Measurements from ENCODE around the gene B3GNT7. TPM values are rescaled to one million over a fixed set of nuclear protein-coding genes. Genes with fewer than 3 reads are reported as not detected.

Gene B3GNT7
- total RNA-seq, 1 experiment from 2014 or later, result 6.1 TPM

DNA sequence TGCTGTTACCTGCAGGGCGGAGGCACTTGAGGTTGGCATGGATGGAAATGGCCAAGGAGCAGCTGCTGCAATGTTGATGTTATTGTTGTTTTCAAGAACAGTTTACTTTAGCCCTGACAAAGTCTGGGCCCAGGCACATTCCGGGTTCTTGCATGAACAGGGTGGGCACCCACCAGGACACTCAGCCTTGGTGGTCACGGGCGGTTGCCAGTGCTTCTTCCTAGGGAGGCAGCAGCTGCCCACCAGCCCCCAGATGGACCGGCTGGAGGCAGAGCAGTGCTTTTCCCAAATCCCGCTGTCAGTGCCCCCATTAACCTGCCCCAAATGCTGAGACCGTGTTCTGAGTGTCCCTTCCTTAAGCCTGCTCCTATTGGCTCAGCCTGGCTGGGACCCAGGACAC lies 38.5 kb upstream of the B3GNT7 start:
- H3K36me3 ChIP-seq (ENCODE audit: control insufficient read depth in 1 of 2, insufficient read depth in 2 of 2, low read length in 2 of 2), result no peaks in the 10 kb centered on the region
- ATAC-seq (no peak), DNase-seq (ENCODE audit: low read depth, low spot score) (no peak)
- BruUV-seq (replicated peaks), result no TSS peak
- H3K79me2 ChIP-seq (ENCODE audit: insufficient read depth, low read length), result no peaks in the 10 kb centered on the region
- no peak overlapping the region for H3K4me2 ChIP-seq (ENCODE audit: low read length)
- H3K4me1 ChIP-seq (ENCODE audit: control insufficient read depth in 1 of 2, insufficient read depth in 2 of 2, low read length in 2 of 2), result no peaks in the 10 kb centered on the region
- no peaks in the 10 kb centered on the region for H3K9me3 ChIP-seq (ENCODE audit: control insufficient read depth in 1 of 2, insufficient read depth in 1 of 2, low read depth in 1 of 2, low read length in 2 of 2)
- no peak overlapping the region for H3K27ac ChIP-seq (ENCODE audit: low read depth, low read length)
- ChIA-PET CTCF (no interaction called here), RAD21 (ENCODE audit: low non-redundant PET in 1 of 2, low total read pairs in 2 of 2, uncharacterized antibody in 2 of 2, unreplicated experiment in 2 of 2) (no interaction called here), POLR2A (no interaction called here)
- no peak overlapping the region for H3K4me3 ChIP-seq (replicated peaks in 1 of 2; ENCODE audit: low read depth in 1 of 2, low read length in 2 of 2)
- H3K9me2 ChIP-seq (ENCODE audit: insufficient read depth), result no peaks in the 10 kb centered on the region
- no peaks in the 10 kb centered on the region for H4K20me1 ChIP-seq (ENCODE audit: insufficient read depth)
- no peak for TF ChIP-seq YY1 (IDR thresholded peaks at IDR 0.05; ENCODE audit: extremely low read depth, insufficient replicate concordance, low read depth, low read length)
- TF ChIP-seq ELF1 (IDR thresholded peaks at IDR 0.05; ENCODE audit: borderline replicate concordance, low read depth), result no peak
- no peak for TF ChIP-seq EZH2 (IDR thresholded peaks at IDR 0.05)
- TF ChIP-seq EZH2phosphoT487 (IDR thresholded peaks at IDR 0.05; ENCODE audit: borderline replicate concordance), result no peak
- TF ChIP-seq FOSL1 (IDR thresholded peaks at IDR 0.05; ENCODE audit: low read depth), result no peak
- TF ChIP-seq CTCF (IDR thresholded peaks at IDR 0.05 in 2 of 3, conservative IDR thresholded peaks at IDR 0.05 in 1 of 3; ENCODE audit: borderline replicate concordance in 1 of 3, insufficient read depth in 1 of 3, low read depth in 2 of 3, low read length in 2 of 3), result no peak
- TF ChIP-seq, protein P1, sequence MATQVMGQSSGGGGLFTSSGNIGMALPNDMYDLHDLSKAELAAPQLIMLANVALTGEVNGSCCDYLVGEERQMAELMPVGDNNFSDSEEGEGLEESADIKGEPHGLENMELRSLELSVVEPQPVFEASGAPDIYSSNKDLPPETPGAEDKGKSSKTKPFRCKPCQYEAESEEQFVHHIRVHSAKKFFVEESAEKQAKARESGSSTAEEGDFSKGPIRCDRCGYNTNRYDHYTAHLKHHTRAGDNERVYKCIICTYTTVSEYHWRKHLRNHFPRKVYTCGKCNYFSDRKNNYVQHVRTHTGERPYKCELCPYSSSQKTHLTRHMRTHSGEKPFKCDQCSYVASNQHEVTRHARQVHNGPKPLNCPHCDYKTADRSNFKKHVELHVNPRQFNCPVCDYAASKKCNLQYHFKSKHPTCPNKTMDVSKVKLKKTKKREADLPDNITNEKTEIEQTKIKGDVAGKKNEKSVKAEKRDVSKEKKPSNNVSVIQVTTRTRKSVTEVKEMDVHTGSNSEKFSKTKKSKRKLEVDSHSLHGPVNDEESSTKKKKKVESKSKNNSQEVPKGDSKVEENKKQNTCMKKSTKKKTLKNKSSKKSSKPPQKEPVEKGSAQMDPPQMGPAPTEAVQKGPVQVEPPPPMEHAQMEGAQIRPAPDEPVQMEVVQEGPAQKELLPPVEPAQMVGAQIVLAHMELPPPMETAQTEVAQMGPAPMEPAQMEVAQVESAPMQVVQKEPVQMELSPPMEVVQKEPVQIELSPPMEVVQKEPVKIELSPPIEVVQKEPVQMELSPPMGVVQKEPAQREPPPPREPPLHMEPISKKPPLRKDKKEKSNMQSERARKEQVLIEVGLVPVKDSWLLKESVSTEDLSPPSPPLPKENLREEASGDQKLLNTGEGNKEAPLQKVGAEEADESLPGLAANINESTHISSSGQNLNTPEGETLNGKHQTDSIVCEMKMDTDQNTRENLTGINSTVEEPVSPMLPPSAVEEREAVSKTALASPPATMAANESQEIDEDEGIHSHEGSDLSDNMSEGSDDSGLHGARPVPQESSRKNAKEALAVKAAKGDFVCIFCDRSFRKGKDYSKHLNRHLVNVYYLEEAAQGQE (IDR thresholded peaks at IDR 0.05; ENCODE audit: low read depth), result no peak
- no peak for TF ChIP-seq JUND (IDR thresholded peaks at IDR 0.05)
- TF ChIP-seq SIN3A (IDR thresholded peaks at IDR 0.05; ENCODE audit: low read depth), result no peak
- no peak for TF ChIP-seq RAD21 (IDR thresholded peaks at IDR 0.05; ENCODE audit: low read depth)
- TF ChIP-seq, protein P2, sequence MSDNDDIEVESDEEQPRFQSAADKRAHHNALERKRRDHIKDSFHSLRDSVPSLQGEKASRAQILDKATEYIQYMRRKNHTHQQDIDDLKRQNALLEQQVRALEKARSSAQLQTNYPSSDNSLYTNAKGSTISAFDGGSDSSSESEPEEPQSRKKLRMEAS (IDR thresholded peaks at IDR 0.05), result no peak
- TF ChIP-seq SP1 (IDR thresholded peaks at IDR 0.05; ENCODE audit: low read depth), result no peak
- no peaks in the 10 kb centered on the region for H3K27me3 ChIP-seq (ENCODE audit: insufficient read depth, low read length)
- H2AFZ ChIP-seq (ENCODE audit: low read depth, low read length, poor library complexity, severe bottlenecking), result no peak overlapping the region
- H3K9ac ChIP-seq (ENCODE audit: low read length), result no peak overlapping the region
- intact Hi-C loops (cut with micrococcal nuclease), result no loop called here
